MCF 10A (cell line): ENCODE measurements around the gene INO80D. TPM values are rescaled to one million over a fixed set of nuclear protein-coding genes. Genes with fewer than 3 reads are reported as not detected.
A peak's percentile ranks its signal among the peaks of the same experiment; 100 is the strongest.
"Not testable (repeated sequence)": the region's sequence is repeated elsewhere in the genome, so short reads cannot be mapped to it uniquely, and the experiment has no call there.

Experiments used
- BruUV-seq: library from RNA; stranded (reverse); fragments of 400-500 nt; replicated peaks from 2 replicates; lab custom pipeline; 2021; lab: Mats Ljungman, UMichigan
- CTCF ChIA-PET: fragments of 300-600 bp; sonication (Branson Sonifier 250); formaldehyde crosslinking; extraction: SDS; loops from one replicate; lab custom pipeline; 2021; ENCODE audit warnings: antibody characterized with exemption, inconsistent platforms; lab: Yijun Ruan, JAX
- POLR2A ChIA-PET: fragments of 300-600, 350-650 bp; sonication (Branson Sonifier 250); formaldehyde crosslinking; extraction: SDS; loops from one replicate; lab custom pipeline; 2020; ENCODE audit warnings: antibody characterized with exemption, inconsistent platforms; lab: Yijun Ruan, JAX
- DNase-seq: peaks from one replicate; pipeline ENCODE4 v3.0.0-alpha.2; 2018; ENCODE audit not compliant: unreplicated experiment
- H3K27ac Mint-ChIP-seq: one replicate; pipeline ENCODE4 v1.8.0; 2022; ENCODE audit warnings: mild to moderate bottlenecking, low read depth, mixed read lengths; ENCODE audit not compliant: unreplicated experiment
- H3K27me3 Mint-ChIP-seq: one replicate; pipeline ENCODE4 v1.8.0; 2022; ENCODE audit warnings: mixed read lengths; ENCODE audit not compliant: insufficient read depth, unreplicated experiment
- H3K36me3 Mint-ChIP-seq: one replicate; pipeline ENCODE4 v1.8.0; 2022; ENCODE audit warnings: mild to moderate bottlenecking, moderate library complexity, mixed read lengths; ENCODE audit not compliant: insufficient read depth, unreplicated experiment
- H3K4me1 Mint-ChIP-seq: one replicate; pipeline ENCODE4 v1.8.0; 2022; ENCODE audit warnings: mixed read lengths; ENCODE audit not compliant: insufficient read depth, unreplicated experiment
- H3K4me3 Mint-ChIP-seq: one replicate; pipeline ENCODE4 v1.8.0; 2022; ENCODE audit warnings: mild to moderate bottlenecking, moderate library complexity, mixed read lengths; ENCODE audit not compliant: unreplicated experiment
- H3K9me3 Mint-ChIP-seq: one replicate; pipeline ENCODE4 v1.8.0; 2022; ENCODE audit warnings: mixed read lengths; ENCODE audit not compliant: unreplicated experiment
- intact Hi-C: fragments of 100-400 bp; cut with micrococcal nuclease; formaldehyde crosslinking; loops from 2 replicates; pipeline ENCODE4 v1.14.1; 2022
- total RNA-seq: library from RNA; stranded (reverse); gene quantifications from 2 replicates; pipeline ENCODE4 v1.2.3, GENCODE V29; 2022
- TF ChIP-seq, protein P1 (sequence below): fragments of 200-600 bp; IDR thresholded peaks from one replicate; pipeline ENCODE4 v1.8.0; 2022; ENCODE audit warnings: antibody characterized with exemption, mild to moderate bottlenecking; ENCODE audit not compliant: unreplicated experiment

Gene INO80D
- total RNA-seq, 1 experiment from 2014 or later = 21.6 TPM

DNA sequence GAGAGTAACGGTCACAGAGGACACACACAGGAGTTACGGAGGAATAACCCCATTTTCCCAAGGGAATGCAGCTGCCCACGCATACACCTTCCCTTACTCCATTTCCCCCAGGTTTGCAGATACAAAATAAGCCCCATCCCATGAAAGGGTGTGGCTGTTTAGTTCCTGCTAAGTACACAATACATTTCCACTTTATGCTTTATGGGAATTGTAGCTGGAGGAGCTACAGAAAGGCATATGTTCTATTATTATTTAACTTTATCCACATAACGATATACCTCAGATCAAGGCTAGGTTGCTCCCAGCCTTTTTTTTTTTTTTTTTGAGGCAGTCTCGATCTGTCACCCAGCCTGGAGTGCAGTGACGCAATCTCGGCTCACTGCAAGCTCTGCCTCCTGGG is 22.7 kb upstream of the INO80D start:
- Mint-ChIP-seq H3K27me3 (no peaks in the 10 kb centered on the region), H3K9me3 (no peaks in the 10 kb centered on the region), H3K4me1 (peaks cover 6% of the 10 kb centered on the region), H3K4me3 (no peak overlapping the region), H3K27ac (no peak overlapping the region), H3K36me3 (no peaks in the 10 kb centered on the region)
- TF ChIP-seq, protein P1, sequence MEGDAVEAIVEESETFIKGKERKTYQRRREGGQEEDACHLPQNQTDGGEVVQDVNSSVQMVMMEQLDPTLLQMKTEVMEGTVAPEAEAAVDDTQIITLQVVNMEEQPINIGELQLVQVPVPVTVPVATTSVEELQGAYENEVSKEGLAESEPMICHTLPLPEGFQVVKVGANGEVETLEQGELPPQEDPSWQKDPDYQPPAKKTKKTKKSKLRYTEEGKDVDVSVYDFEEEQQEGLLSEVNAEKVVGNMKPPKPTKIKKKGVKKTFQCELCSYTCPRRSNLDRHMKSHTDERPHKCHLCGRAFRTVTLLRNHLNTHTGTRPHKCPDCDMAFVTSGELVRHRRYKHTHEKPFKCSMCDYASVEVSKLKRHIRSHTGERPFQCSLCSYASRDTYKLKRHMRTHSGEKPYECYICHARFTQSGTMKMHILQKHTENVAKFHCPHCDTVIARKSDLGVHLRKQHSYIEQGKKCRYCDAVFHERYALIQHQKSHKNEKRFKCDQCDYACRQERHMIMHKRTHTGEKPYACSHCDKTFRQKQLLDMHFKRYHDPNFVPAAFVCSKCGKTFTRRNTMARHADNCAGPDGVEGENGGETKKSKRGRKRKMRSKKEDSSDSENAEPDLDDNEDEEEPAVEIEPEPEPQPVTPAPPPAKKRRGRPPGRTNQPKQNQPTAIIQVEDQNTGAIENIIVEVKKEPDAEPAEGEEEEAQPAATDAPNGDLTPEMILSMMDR = no peak
- intact Hi-C loops = no loop called here
- no peak for DNase-seq
- CTCF ChIA-PET = no interaction called here
- no TSS peak for BruUV-seq
- POLR2A ChIA-PET = no interaction called here

DNA sequence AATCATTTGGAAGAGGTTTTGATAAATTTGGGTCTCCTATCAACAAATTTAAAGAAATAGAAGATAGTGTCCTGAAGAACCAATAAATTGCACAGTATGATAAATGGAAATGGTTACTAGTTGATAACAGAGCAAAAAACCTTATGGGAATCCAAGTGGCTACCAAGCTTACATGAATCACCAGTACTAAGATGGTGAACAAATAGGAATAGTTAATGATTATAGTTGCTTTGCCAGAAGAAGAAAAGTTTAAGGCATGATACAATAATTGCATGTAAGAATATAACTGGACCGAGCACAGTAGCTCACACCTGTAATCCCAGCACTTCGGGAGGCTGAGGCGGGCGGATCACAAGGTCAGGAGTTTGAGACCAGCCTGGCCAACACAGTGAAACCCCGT is 19.6 kb upstream of the INO80D start:
- Mint-ChIP-seq H3K27me3 (no peaks in the 10 kb centered on the region), H3K9me3 (no peaks in the 10 kb centered on the region), H3K27ac (peak overlapping the region; percentile 64), H3K4me1 (peaks cover 6% of the 10 kb centered on the region), H3K4me3 (no peak overlapping the region), H3K36me3 (peaks cover 6% of the 10 kb centered on the region)
- DNase-seq = no peak
- TF ChIP-seq, protein P1 = no peak
- ChIA-PET CTCF (interaction anchor here (0.7 to 0.8 kb wide), 2 partner anchors 8 to 13 kb away, joined by 3 read pairs; no protein-coding TSS in a partner anchor), POLR2A (interaction anchor here (0.9 to 1.2 kb wide), 2 partner anchors 18 to 21 kb away, joined by 3 read pairs; no protein-coding TSS in a partner anchor)
- intact Hi-C loops = no loop called here
- BruUV-seq = TSS peak; percentile 34

DNA sequence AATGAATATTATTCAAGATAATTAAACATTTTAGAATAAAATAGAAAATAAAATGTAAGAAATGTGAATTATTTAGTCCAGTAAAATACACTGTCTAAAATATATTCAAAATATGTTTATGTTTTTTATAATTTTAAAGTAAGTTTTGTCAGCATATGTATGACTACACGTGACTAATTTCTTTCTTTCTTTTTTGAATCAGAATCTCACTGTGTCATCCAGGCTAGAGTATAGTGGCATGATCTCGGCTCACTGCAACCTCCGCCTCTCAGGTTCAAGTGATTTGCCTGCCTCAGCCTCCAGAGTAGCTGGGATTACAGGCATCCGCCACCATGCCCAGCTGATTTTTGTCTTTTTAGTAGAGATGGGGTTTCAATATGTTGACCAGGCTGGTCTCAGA is 19.1 kb upstream of the INO80D start:
- Mint-ChIP-seq H3K4me1 (peaks cover 6% of the 10 kb centered on the region), H3K36me3 (peaks cover 6% of the 10 kb centered on the region), H3K9me3 (no peaks in the 10 kb centered on the region), H3K27ac (no peak overlapping the region), H3K27me3 (no peaks in the 10 kb centered on the region), H3K4me3 (no peak overlapping the region)
- ChIA-PET CTCF (no interaction called here), POLR2A (interaction anchor here (1.2 kb wide), 1 partner anchor 18 kb away, joined by 3 read pairs; no protein-coding TSS in a partner anchor)
- intact Hi-C loops = no loop called here
- no peak for DNase-seq
- no TSS peak for BruUV-seq
- TF ChIP-seq, protein P1 = no peak

DNA sequence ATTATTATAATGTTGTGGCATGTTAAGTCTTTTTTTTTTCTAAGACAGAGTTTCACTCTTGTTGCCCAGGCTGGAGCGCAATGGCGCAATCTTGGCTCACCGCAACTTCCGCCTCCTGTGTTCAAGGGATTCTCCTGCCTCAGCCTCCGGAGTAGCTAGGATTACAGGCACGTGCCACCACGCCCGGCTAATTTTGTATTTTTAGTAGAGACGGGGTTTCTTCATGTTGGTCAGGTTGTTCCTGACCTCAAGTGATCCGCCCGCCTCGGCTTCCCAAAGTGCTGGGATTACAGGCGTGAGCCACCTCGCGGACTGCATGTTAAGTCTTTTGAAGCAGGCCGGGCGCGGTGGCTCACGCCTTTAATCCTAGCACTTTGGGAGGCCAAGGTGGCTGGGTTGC is 12.9 kb upstream of the INO80D start:
- intact Hi-C loops, H3K27me3 Mint-ChIP-seq, DNase-seq, BruUV-seq, H3K4me1 Mint-ChIP-seq, H3K9me3 Mint-ChIP-seq, H3K27ac Mint-ChIP-seq, H3K4me3 Mint-ChIP-seq, H3K36me3 Mint-ChIP-seq: not testable (repeated sequence)
- ChIA-PET POLR2A (interaction anchor here (1.2 kb wide), 1 partner anchor 13 kb away, joined by 3 read pairs; the partner anchor contains the start of gene INO80D), CTCF (interaction anchor here (0.6 kb wide), 2 partner anchors 37 to 48 kb away, joined by 3 to 4 read pairs; no protein-coding TSS in a partner anchor)
